SW480 (cell line): ENCODE results near the gene BMPR1A.
"Not testable (repeated sequence)": the region's sequence is repeated elsewhere in the genome, so short reads cannot be mapped to it uniquely, and the experiment has no call there.

Experiments
- DNase-seq: peaks from one replicate; pipeline ENCODE4 v3.0.0-alpha.2; 2016; ENCODE audit warnings: low spot score

BMPR1A gene

DNA sequence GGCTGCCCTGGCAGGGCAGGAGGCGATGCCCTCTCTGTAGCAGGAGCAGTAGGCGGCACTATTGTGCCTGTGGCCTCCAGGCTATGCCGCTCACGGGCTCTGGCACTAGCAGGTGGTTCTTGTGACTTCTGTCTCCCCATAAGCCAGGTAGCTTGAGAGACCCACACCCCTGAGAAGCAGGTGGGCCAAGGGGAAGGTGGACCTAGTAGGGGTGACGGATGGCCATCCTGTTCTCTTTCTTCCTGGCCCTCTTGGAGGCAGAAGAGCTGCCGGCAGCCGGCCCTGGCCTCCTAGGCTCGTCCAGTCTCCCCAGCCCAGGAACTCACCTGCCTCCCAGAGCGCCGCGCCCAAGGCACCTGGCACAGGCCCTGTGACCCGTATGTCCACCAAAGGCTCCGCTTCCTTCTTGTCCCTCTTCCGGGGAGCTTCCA, 185.6 kb downstream of the BMPR1A start:
- DNase-seq, result no peak

DNA sequence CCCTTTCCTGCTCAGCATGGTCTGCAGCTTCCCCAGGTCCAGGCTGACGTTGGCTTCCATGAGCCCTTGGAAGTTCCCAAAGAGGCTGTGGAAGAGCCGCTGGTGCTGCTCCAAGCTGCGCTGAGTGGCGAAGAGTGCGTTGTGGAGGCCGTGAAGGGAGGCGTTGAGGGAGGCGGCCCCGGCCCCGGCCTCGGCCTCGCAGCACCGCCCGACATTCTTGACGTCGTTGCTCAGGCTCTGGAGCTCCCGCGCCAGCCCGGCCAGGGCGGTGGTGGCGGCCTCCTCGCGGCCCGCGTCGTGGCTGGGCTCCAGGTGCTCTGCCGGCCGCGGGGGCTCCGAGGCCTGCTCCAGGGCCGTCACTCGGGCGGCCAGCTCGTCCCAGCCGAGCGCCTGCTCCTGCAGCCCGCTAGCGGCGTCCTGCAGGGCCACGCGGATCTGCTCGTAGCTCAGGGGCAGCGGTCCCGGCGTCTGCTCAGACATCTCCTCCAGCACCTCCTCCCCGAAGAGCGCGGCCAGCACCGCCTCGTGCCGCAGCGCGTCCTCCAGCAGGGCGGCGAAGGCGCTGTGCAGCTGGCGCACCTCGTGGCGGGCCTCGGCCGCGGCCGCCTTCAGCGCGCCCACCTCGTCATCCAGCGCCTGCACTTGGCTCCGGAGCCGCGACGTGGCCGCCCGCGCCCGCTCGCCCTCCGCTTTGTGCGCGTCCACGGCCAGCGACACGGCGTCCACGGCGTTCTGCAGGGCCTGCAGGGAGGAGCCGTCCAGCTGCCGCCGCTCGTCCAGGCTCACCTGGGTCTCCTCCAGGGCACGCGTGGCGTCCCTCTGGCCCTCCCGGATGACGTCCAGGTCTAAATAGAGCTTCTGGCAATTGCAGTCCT, 186.3 kb downstream of the BMPR1A start:
- DNase-seq, result no peak

DNA sequence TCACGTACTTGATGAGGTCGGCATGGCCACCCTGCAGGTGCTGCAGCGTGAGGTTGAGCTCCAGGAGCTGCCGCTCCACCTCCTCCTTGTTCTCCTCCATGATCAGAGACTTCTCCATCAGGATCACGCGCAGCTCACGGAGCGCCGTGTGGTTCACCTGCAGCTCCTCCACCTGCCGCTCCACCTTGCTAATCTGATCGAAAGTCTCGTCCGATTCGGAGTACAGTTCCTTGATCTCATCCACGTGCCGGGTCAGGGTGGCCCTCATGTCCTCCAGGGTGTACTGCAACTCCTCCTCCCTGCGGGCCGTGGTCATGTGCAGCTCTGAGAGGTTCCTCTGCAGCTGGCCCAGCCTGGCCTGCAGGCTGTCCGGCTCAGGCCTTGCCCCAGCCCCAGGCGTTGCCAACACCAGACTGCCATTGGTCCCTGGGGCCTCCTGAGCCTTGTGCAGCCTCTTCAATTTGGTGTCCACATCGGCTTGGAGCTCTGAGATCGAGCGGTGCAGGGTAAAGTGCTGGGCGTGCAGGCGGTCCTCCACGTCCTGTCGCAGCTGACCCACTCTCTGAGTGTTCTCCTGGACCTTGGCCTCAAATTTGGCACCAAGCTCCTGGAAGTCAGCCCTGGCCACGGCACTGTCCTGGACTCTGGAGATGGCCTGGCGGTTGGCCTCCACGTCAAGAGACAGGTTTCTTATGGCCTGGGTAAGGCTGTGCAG, 187.1 kb downstream of the BMPR1A start:
- no peak for DNase-seq

DNA sequence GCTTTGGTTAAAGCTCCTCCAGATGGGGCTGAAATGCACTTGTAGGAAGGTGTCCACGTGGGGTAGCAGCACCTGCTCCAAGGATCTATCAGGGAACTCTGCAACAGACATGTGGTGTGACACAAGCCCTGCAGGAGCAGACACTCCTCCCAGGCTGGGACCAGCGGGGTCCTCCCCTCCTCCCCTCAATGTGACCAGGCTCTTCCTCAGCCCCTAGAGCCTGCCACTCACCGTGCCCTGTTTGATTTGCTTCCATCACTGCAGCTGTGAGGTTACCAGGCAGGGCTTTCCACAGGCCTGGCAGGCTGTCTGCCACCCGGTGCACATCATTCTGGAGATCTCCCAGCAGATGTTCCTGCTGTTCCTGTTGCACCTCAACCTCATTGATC, 187.6 kb downstream of the BMPR1A start:
- DNase-seq, result no peak

DNA sequence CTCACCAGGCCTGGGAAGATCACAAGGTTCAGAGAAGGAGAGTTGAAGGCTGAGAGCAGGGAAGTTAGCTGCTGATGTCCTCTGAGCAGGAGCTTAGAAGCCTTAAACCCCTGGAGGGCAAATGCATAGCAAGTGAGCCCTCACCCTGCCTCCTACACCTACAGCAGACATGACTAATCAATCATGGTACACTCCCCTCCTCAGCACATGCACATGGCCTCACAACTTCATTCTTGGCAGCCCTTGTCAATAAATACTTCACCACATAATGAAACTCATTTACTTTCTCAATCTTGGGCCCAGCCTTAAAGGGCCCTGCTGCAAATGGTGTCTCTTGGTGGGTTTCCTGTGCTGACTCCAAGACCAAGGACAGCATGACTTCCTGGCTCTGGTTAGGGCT, 188.1 kb downstream of the BMPR1A start:
- no peak for DNase-seq

DNA sequence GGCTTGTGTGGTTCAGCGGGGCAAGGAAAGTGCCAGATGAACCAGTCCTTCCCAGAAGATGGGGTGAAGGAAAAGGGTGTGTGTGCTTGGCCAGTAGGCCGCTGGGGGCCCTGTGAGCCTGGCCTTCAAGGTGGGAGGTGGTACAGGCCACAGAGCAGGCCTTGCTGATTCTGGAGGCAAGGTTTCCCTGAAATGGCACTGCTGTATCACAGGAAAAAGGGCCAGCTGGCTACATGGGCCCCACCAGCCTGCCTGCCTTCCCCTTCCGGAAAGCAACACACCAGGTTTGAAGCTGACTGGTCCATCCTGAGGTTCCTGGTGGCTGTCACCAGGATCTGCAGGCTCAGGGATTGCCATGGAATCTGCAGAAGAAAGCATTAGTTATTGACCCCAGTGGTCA, 188.5 kb downstream of the BMPR1A start:
- DNase-seq, result no peak

DNA sequence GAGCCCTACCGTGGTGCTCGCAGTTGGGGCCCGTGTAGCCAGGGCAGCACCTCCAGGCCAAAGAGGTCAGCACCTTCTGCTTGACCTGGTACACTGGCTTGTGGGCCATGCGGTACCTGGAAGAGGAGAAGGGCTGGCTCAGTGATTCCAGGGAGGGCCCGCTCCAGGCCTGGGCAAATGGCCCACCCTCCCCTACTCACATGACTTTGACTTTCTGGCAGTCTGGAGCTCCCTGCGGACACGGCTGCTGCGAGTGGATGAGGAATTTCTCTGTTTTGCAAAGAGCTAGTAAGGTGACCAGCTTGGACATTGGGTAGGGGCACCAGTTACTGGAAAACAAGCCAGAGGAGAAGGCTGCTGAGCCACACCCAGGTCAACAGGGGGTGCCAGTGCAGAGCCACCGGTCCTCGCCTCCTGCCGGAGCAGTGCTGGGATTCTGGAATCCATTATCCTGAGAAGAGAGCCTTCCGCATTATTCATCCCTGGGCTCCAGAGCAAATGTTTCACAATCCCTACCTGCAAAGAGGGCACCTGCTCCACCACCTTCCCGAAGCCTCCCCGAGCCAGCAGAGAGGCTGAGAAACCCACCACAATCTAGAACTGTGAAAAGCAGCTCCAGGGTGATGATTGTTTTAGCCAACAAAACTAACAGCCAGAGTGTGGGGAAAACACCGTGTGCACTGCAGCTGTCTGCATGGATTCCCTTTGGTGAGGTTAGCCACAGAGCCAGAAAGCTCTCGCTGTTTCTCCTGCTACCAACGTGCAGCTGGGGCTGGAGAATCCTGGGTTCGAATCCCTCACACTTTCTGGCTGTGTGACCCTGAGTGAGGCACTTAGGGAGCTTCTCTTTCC, 189.2 kb downstream of the BMPR1A start:
- DNase-seq, result peak; percentile 26

DNA sequence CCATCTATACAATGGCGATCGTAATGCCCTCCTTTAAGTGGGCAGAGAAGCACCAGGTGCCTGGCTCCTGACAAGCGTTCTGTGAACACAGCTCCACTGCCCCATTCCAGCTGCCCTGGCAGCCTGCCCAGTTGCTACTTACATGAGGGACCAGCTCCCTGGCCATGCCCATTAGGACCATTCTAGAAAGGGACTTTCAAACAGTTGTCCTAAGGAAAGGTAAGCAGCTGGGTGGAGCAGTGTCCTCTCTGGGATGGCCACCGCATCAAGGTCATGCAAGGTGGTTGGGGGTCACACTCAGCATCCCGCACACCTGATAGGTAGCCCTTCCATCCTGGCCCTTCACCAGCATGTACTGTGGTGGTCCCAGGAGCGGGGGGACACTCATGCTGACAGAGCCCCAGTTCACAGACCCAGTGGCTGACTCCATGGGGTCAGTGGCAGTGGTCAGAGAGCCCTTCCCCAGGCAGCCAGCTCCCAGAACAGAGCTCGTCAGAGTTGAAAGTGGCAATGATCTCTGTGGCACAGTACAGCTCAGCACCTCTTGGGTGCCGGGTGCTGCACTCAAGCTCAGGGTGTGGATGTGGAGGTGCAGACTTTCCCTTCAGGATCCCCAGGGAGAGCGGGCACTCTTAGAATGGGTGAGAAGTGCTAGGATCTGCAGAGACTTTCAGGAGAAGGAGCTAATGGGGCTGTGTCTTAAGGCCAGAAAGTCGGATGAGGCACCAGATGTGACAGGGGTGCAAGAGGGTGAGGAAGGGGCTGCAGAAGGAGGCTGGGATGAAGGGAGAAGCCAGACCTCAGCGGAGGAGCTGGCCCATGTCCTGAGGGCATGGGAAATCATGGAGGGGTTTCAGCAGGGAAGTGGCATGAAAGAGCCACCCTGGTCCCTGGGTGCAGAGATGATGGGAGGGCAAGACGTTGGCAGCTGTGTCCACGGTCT, 190.1 kb downstream of the BMPR1A start:
- DNase-seq, result no peak

DNA sequence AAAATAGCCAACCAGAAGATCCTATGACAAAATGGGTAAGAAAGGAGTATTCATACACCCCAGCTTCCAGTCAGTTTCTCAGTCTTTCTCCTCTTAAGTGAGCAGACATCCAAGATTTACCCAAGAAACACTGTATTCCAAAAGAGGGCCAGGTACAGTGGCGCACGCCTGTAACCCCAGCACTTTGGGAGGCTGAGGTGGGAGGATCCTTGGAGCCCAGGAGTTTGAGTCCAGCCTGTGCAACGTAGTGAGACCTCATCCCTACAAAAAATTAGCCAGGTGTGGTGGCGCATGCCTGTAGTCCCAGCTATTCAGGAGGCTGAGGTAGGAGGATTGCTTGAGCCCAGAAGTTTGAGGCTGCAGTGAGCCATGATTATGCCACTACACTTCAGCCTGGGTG, 191.4 kb downstream of the BMPR1A start:
- DNase-seq, result not testable (repeated sequence)

DNA sequence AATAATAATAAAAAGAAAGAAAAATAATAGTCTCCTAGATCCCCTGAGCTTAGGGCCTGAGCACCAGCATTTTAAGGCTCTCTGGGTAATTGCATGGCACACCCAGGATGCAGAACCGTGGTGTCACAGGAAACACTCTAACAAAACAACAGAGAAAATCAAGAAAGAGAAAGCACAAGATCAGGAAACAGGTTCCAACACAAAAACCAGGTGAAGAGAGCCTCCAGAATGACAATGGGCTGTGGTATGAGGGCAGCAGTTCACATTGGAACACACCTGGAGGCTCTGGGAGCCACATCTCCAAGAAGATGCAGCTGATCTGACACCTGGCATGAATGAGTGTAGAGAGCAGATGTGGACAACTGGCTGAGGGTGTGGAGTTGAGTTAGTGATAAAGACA, 193.9 kb downstream of the BMPR1A start:
- DNase-seq, result no peak

DNA sequence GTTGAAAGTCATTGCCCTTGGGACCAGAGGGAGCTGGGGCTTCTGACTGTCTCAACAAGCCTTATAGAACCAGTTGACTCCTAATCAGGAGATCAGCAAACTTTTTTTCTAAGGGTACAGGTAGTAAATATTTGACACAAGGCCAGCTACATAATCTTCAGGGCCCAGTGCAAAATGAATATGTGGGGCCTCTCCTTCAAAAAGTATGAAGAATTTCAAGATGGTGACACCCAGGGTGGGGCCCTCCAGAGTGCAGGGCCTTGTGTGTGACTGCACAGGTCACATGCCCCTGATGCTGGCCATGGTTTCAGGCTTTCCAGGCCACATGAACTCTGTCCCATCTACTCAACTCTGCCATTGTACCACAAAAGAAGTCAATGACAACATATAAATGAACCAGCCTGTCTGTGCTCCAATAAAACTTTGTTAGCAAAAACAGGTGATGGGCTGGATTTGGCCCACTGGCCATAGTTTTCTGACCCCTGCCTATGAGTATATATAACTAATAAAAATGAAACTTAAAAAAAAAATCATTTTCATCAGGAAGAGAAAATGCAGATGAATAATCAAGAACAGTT, 194.9 kb downstream of the BMPR1A start:
- no peak for DNase-seq

DNA sequence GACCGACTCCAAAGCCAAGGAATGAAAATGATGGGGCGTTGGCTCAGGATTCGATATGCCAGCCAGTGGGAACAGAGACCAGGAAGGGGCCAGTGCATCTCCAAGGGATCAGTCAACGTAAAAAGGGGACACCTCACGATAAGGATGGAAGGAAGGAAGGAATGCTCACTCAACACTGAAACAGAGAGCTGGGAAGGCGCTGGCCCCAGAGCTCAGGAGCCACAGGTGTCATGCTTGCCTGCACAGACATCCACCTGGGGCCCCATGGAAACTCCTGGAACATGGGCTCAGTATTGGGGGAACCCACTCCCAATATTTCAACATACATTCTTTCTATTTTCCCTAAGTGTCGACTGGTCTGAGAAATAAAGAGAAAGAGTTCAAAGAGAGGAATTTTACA, 195.7 kb downstream of the BMPR1A start:
- no peak for DNase-seq

DNA sequence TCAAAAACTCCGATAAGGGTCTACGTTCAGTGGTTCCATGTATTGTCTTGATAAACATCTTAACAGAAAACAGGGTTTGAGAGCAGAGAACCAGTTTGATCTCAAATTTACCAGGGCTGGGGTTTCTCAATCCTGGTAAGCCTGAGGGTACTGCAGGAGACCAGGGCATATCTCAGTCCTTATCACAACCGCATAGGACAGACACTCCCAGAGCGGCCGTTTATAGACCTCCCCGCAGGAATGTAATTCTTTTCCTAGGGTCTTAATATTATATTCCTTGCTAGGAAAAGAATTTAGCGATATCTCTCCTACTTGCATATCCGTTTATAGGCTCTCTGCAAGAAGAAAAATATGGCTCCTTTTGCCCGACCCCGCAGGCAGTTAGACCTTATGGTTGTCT, 196.3 kb downstream of the BMPR1A start:
- not testable (repeated sequence) for DNase-seq

DNA sequence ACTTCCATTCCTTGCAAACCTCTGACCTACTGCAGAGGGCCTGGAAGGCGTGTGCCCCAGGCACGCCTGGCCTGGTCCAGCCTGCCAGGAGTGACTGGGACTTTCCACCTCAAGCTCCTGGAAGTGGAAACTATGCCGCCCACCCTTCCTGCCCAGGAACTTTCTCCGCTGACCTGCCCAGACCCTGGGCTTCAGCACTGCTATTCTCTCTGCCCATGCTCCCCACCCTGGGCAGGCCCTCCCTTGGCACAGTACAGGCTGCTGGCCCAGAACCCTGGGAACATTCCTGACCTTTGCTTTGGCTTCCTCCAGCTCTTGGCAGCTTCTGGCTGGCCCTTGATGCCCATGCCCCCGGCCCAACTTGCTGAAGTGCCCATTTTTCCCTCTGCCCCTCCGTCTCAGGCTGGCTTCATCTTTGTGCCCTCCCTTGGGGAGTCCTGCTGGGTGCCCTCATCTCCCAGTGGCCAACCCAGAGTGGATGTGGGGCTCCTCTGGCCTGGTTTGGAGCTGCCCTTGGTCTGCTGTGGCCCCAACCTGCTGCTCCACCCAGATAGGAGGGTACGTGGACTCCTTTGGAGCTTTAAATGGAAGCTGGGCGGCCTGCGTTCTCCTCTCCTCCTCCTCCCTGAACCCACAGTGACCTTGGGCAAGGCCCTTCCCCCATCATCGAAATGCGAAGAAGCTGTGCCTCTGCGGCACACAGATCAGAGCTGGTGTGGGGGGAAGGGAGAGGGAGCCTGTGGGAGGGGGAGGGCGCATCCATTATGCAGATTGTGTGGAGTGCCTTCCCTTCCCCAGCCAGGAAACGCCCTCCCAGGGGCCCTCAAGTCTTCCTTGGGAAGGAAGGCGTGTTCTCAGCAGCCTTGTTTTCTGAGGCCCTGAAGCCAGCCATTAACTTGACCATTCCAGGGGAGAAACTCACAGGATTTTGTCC, 197.6 kb downstream of the BMPR1A start:
- DNase-seq, result no peak

DNA sequence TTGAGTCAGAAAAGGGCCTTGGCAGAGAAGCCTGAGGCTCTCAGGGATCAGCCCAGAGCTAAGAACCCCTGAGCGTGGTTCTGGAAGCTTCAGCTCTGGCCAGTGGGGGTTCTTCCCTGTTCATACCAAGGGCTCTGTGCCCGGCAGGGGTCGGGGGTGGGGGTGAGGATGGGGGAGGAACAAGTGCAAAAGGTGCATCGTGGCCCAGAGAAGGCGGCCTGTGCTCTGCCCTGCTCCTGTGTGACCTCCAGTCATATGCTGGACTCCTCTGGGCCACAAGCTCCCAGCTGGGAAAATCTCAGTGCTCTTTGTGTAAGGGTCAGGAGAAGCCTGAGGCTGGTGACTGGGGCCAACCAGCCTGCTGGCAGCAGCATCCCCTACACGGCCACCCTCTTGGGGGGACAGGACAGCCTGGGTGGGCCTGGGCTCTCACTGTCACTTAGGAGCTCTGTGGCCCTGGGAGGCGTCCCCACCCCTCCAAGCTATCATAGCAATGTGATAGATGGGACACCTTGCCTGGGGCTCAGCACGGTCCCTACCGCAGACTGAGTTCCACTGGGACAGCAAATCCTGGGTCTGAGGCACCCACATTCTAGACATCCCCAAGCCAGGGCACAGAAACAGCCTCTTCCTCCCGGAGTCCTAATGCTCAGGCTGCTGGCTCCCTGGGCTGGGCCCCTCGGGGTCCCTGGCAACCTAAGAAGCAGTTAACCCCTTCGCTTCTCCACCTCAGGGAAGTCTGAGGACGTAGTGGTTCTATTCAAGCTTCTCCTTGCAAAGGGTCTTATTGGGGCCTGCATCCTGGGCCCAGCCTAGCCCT, 198.5 kb downstream of the BMPR1A start:
- DNase-seq, result no peak

DNA sequence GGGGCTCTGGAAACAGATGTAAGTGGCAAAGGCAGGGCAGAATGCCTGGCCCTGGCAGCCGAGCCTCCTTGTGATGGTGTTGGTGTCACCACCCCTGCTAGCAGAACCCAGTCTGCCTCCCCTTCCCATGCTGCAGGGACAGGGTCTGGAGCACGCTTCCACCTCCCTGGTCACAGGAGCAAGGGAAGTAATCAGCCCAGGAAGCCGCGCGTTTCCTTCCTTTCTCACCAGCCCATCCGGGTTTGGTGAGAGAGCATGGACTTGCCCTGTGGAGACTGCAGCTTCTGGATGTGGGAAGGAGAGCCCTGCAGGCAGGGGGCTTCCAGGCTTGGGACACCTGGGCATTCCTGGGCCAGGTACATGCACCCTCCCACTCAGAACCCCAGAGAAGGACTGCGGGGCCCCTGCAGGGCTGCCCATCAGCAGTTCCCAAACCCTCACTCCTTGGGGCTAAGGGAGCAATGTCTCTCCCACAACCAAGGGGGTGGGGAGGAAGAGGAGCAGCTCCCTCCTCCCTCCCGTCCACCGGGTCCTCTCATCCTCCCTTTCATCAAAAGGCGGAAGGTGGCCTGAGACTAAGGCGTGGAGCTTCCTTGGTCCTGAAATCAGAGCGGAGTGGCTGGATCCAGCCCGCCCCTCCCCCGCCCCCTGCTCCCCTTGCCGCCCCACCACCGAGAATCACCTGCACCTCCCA, 199.2 kb downstream of the BMPR1A start:
- DNase-seq, result no peak

DNA sequence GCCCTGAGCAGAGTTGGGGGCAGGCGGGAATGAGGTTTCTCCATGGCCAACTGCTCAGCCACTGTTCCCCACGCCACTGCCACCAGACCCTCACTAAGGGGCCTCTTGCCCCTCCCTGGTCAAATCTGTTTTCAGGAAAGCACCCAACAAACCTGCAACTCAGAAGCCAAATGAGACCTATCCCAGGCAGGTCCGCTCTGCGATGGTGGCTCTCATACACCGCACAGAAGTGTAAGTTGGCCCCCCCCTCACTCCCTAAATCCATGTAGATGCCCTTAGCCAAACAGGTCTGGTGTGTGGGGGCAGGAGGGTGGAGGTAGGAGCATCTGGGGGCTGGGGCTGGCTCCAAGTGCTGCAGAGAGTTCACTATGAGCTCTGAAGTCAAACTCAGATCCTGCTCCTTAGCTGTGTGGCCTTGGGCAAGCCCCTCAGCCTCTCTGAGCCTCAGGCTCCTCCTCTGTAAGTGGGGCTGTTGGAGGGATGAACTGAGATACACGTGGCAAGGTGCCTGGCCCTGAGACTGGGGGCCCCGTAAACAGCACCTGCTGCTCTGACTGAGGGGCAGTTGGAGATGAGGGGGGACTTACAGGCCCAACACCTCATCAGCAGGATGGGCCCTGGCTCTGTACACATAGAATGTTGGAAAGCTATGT, 199.9 kb downstream of the BMPR1A start:
- no peak for DNase-seq
